Activated CD4-positive, alpha-beta memory T cell treated with anti-CD3 and anti-CD28 coated beads, Interleukin-2, amount 10 ng/mL, durations not matched to agents 7 days and 5 days (primary cell): Measurements from ENCODE around the gene UTP4. TPM values are rescaled to one million over a fixed set of nuclear protein-coding genes. Genes with fewer than 3 reads are reported as not detected.

Experiments
- CTCF ChIA-PET: fragments of 350-600 bp; sonication (Branson Sonifier 250); formaldehyde crosslinking; loops from one replicate; lab custom pipeline; 2021; ENCODE audit warnings: antibody characterized with exemption, inconsistent platforms; lab: Charles Lee
- POLR2A ChIA-PET: fragments of 350-600 bp; sonication (Branson Sonifier 250); formaldehyde crosslinking; loops from one replicate; lab custom pipeline; 2021; ENCODE audit warnings: antibody characterized with exemption; lab: Charles Lee
- DNase-seq: peaks from one replicate; pipeline ENCODE4 v3.0.0-alpha.2; 2020
- H3K27ac Mint-ChIP-seq: one replicate; pipeline ENCODE4 v1.8.0; 2021; ENCODE audit warnings: mild to moderate bottlenecking, mixed read lengths
- H3K27me3 Mint-ChIP-seq: one replicate; pipeline ENCODE4 v1.8.0; 2021; ENCODE audit warnings: mixed read lengths
- H3K36me3 Mint-ChIP-seq: one replicate; pipeline ENCODE4 v1.8.0; 2021; ENCODE audit warnings: low read depth, mixed read lengths
- H3K4me1 Mint-ChIP-seq: one replicate; pipeline ENCODE4 v1.8.0; 2021; ENCODE audit warnings: mixed read lengths
- H3K4me3 Mint-ChIP-seq: one replicate; pipeline ENCODE4 v1.8.0; 2021; ENCODE audit warnings: mild to moderate bottlenecking, mixed read lengths
- H3K9me3 Mint-ChIP-seq: one replicate; pipeline ENCODE4 v1.8.0; 2021; ENCODE audit warnings: mixed read lengths
- total RNA-seq, 2 experiments: library from RNA; stranded (reverse); gene quantifications; one replicate each; pipeline ENCODE4 v1.2.3, GENCODE V29; 2021

The UTP4 gene
- total RNA-seq, 2 experiments from 2014 or later: 39.7 to 48.7 TPM

- no peaks in the 10 kb centered on the region for H3K9me3 Mint-ChIP-seq
- no peak overlapping the region for H3K4me3 Mint-ChIP-seq
- H3K27me3 Mint-ChIP-seq: no peaks in the 10 kb centered on the region
- ChIA-PET CTCF (interaction anchor here (1.2 to 3.0 kb wide), 2 partner anchors 19 to 117 kb away, joined by 5 to 11 read pairs; no protein-coding TSS in a partner anchor), POLR2A (interaction anchor here (1.3 kb wide), 1 partner anchor 36 kb away, joined by 5 read pairs; the partner anchor contains the start of genes CHTF8 and UTP4)
- no peak overlapping the region for H3K27ac Mint-ChIP-seq
- no peak for DNase-seq
- peaks cover 39% of the 10 kb centered on the region for H3K4me1 Mint-ChIP-seq
- peaks cover 49% of the 10 kb centered on the region for H3K36me3 Mint-ChIP-seq
Observed at GRCh38 chr16:69169051-69169450, 36.6 kb downstream of the UTP4 start.

GRCh38 chr16:69169607-69170352 lies 37.3 kb downstream of the UTP4 start:
- ChIA-PET POLR2A (interaction anchor here (1.3 kb wide), 1 partner anchor 37 kb away, joined by 5 read pairs; the partner anchor contains the start of genes CHTF8 and UTP4), CTCF (interaction anchor here (1.2 kb wide), 1 partner anchor 20 kb away, joined by 5 read pairs; no protein-coding TSS in a partner anchor)
- Mint-ChIP-seq H3K27ac (peak overlapping the region; percentile 33), H3K27me3 (no peaks in the 10 kb centered on the region), H3K4me3 (no peak overlapping the region), H3K4me1 (peaks cover 37% of the 10 kb centered on the region), H3K36me3 (peaks cover 47% of the 10 kb centered on the region), H3K9me3 (no peaks in the 10 kb centered on the region)
- no peak for DNase-seq

GRCh38 chr16:69171325-69172084 lies 39.1 kb downstream of the UTP4 start:
- CTCF ChIA-PET: no interaction called here
- H3K4me1 Mint-ChIP-seq: peaks cover 24% of the 10 kb centered on the region
- no peak overlapping the region for H3K27ac Mint-ChIP-seq
- H3K9me3 Mint-ChIP-seq: no peaks in the 10 kb centered on the region
- no peak for DNase-seq
- POLR2A ChIA-PET: interaction anchor here (0.8 kb wide), 1 partner anchor 14 kb away, joined by 3 read pairs; no protein-coding TSS in a partner anchor
- H3K27me3 Mint-ChIP-seq: no peaks in the 10 kb centered on the region
- no peak overlapping the region for H3K4me3 Mint-ChIP-seq
- H3K36me3 Mint-ChIP-seq: peaks cover 36% of the 10 kb centered on the region

- peaks cover 10% of the 10 kb centered on the region for H3K36me3 Mint-ChIP-seq
- H3K4me3 Mint-ChIP-seq: no peak overlapping the region
- ChIA-PET POLR2A (interaction anchor here (1.5 kb wide), 1 partner anchor 11 kb away, joined by 4 read pairs; the partner anchor contains the start of gene SNTB2), CTCF (no interaction called here)
- no peaks in the 10 kb centered on the region for H3K27me3 Mint-ChIP-seq
- H3K9me3 Mint-ChIP-seq: no peaks in the 10 kb centered on the region
- DNase-seq: no peak
- no peak overlapping the region for H3K27ac Mint-ChIP-seq
- H3K4me1 Mint-ChIP-seq: peaks cover 6% of the 10 kb centered on the region
Observed at GRCh38 chr16:69176033-69176800, 43.8 kb downstream of the UTP4 start.

DNA sequence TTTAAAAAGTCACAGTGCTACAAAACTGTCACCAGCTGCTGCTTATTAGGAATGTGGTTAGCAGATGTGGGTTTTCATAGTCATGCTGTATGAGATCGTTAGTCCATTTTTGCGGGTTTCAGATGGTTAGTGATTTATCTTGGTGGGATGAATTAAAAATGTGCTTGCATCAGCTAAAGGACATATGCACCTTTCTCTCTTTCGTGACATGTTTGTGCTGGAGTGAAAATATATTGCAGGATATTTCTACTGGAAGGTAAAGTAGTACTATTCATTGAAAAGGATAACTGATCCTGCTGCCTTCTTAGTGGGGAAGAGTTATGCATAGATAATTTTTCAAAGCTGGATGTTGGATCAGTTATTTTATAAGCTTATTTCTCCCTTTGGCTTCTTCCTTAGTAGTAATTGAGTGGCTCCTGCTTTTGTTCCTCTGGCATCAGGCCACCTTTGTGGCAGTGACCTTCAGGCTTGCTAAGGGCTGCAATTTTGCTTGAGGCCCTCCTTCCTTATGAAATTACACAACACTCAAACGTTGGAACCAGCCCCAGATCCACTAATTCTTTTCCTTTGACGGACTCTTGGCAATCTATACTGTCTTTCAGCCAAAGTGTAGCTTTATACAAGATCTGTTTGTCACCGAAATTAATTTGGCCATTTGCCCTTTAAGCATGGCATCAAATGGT lies 47.0 kb downstream of the UTP4 start:
- Mint-ChIP-seq H3K4me3 (no peak overlapping the region), H3K9me3 (no peaks in the 10 kb centered on the region), H3K4me1 (peaks cover 4% of the 10 kb centered on the region), H3K27me3 (no peaks in the 10 kb centered on the region), H3K27ac (no peak overlapping the region), H3K36me3 (no peaks in the 10 kb centered on the region)
- CTCF ChIA-PET: interaction anchor here (0.5 kb wide), 1 partner anchor 1009 kb away, joined by 3 read pairs; no protein-coding TSS in a partner anchor
- DNase-seq: no peak
- POLR2A ChIA-PET: interaction anchor here (1.1 to 1.2 kb wide), 2 partner anchors 8 to 9 kb away, joined by 3 read pairs; no protein-coding TSS in a partner anchor

GRCh38 chr16:69180011-69180338 lies 47.5 kb downstream of the UTP4 start:
- no peak for DNase-seq
- ChIA-PET CTCF (interaction anchor here (0.6 kb wide), 1 partner anchor 100 kb away, joined by 4 read pairs; no protein-coding TSS in a partner anchor), POLR2A (interaction anchor here (1.2 kb wide), 1 partner anchor 9 kb away, joined by 3 read pairs; no protein-coding TSS in a partner anchor)
- Mint-ChIP-seq H3K4me3 (no peak overlapping the region), H3K4me1 (peaks cover 7% of the 10 kb centered on the region), H3K27me3 (no peaks in the 10 kb centered on the region), H3K36me3 (no peaks in the 10 kb centered on the region), H3K9me3 (no peaks in the 10 kb centered on the region), H3K27ac (no peak overlapping the region)

GRCh38 chr16:69182730-69183416 lies 50.4 kb downstream of the UTP4 start:
- POLR2A ChIA-PET: no interaction called here
- H3K4me3 Mint-ChIP-seq: no peak overlapping the region
- no peaks in the 10 kb centered on the region for H3K9me3 Mint-ChIP-seq
- DNase-seq: no peak
- peaks cover 3% of the 10 kb centered on the region for H3K36me3 Mint-ChIP-seq
- H3K27ac Mint-ChIP-seq: no peak overlapping the region
- no peaks in the 10 kb centered on the region for H3K27me3 Mint-ChIP-seq
- H3K4me1 Mint-ChIP-seq: peaks cover 17% of the 10 kb centered on the region
- CTCF ChIA-PET: interaction anchor here (0.7 to 1.4 kb wide), 2 partner anchors 16 to 102 kb away, joined by 3 read pairs; no protein-coding TSS in a partner anchor

- Mint-ChIP-seq H3K4me3 (peak within 1 kb of the TSS; percentile 99), H3K4me1 (peaks cover 46% of the 10 kb centered on the region)
- CTCF ChIA-PET: interaction anchor here (0.6 to 2.3 kb wide), 11 partner anchors 10 to 154 kb away, joined by 3 to 10 read pairs (median 4); no protein-coding TSS in a partner anchor
Observed at GRCh38 chr16:69186642-69187445, 54.4 kb downstream of the UTP4 start, which contains the start of gene SNTB2. TSS of gene SNTB2 (plus strand) at chr16:69187164. CDS start at chr16:69187167, 3 bp downstream.

DNA sequence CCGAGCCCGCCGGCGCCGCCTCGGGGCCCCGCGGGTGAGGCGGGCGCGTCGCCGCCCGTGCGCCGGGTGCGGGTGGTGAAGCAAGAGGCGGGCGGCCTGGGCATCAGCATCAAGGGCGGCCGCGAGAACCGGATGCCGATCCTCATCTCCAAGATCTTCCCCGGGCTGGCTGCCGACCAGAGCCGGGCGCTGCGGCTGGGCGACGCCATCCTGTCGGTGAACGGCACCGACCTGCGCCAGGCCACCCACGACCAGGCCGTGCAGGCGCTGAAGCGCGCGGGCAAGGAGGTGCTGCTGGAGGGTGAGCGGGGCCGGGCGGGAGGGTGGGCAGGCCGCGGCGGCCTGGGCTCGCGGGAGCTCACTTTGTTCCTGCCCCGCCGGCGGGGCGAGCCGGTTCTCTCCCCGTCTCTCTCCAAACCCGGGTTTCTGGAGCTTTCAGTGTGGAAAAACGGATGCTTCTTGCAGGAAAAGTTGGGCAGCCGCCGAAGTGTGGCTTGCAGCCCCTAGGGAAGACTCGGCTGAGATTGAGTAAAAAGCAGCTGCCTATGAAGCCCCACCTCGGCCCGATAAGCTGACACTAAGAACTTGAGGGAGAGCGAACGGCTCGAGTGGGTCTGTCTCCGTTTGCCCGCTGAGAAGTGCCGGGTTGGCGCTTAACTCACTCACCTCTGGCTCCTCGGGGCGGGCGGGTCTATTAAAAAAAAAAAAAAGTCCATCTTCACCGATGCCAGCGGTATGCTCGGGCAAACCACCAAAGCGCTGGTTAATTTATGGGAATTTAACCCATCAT lies 55.2 kb downstream of the UTP4 start:
- ChIA-PET POLR2A (interaction anchor here (0.6 to 3.8 kb wide), 16 partner anchors 9 to 575 kb away, joined by 3 to 33 read pairs (median 4); partner anchors contain the start of genes CHTF8, COG8, CYB5B and UTP4), CTCF (interaction anchor here (0.6 to 2.3 kb wide), 10 partner anchors 9 to 923 kb away, joined by 3 to 10 read pairs (median 4); partner anchors contain the start of gene SLC7A6)
- Mint-ChIP-seq H3K27me3 (no peaks in the 10 kb centered on the region), H3K27ac (peak overlapping the region; percentile 82), H3K9me3 (no peaks in the 10 kb centered on the region), H3K36me3 (peaks cover 16% of the 10 kb centered on the region), H3K4me3 (peak overlapping the region; percentile 82), H3K4me1 (peaks cover 46% of the 10 kb centered on the region)
- DNase-seq: peak; percentile 57

More at GRCh38 chr16:69186642-69187445, 54.4 kb downstream of the UTP4 start, which contains the start of gene SNTB2:
- POLR2A ChIA-PET: interaction anchor here (0.6 to 3.8 kb wide), 19 partner anchors 10 to 576 kb away, joined by 3 to 33 read pairs (median 3); partner anchors contain the start of genes CHTF8, COG8, CYB5B and PDF
- Mint-ChIP-seq H3K27ac (peak within 1 kb of the TSS; percentile 100), H3K9me3 (no peaks in the 10 kb centered on the region), H3K36me3 (peaks cover 16% of the 10 kb centered on the region), H3K27me3 (no peaks in the 10 kb centered on the region)
- peak; percentile 90 for DNase-seq

DNA sequence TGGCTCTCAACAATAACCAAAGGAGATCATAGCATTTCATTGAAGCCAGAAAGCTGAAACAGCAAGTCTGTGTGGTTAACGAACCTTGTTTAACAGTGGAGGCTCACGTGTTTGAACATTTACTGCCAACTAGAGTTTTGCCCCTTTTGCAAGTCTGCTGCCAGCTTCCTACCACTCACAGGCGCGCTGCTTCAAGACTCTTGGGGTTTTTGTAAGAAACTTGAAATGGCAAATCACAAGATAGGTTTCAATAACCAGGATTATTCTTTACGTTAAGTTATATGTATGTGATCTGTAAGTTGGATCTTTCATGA lies 55.7 kb downstream of the UTP4 start:
- DNase-seq: peak; percentile 26
- no peaks in the 10 kb centered on the region for H3K9me3 Mint-ChIP-seq
- peaks cover 16% of the 10 kb centered on the region for H3K36me3 Mint-ChIP-seq
- POLR2A ChIA-PET: interaction anchor here (0.6 to 3.8 kb wide), 10 partner anchors 8 to 146 kb away, joined by 3 to 33 read pairs (median 3); partner anchors contain the start of genes CHTF8, UTP4 and VPS4A
- H3K27me3 Mint-ChIP-seq: no peaks in the 10 kb centered on the region
- H3K4me1 Mint-ChIP-seq: peaks cover 46% of the 10 kb centered on the region
- CTCF ChIA-PET: interaction anchor here (0.8 to 2.3 kb wide), 7 partner anchors 8 to 924 kb away, joined by 3 to 10 read pairs (median 6); partner anchors contain the start of gene SLC7A6
- H3K4me3 Mint-ChIP-seq: peak overlapping the region; percentile 82
- peak overlapping the region; percentile 82 for H3K27ac Mint-ChIP-seq
